NB4 (cell line): ENCODE data around the gene CLTCL1.

Experiments
- DNase-seq: peaks from one replicate; pipeline ENCODE4 v3.0.0; 2010; ENCODE audit warnings: low read depth
- H3K4me3 ChIP-seq: one replicate; pipeline ENCODE4 v1.5.1; 2011; ENCODE audit warnings: mild to moderate bottlenecking, low read depth, low read length, moderate library complexity
- MYC ChIP-seq: IDR thresholded peaks from 2 replicates; pipeline ENCODE4 v1.6.1; 2011; ENCODE audit warnings: low read depth, low read length
- POLR2A ChIP-seq: IDR thresholded peaks from 2 replicates; pipeline ENCODE4 v1.6.1; 2011; ENCODE audit warnings: mild to moderate bottlenecking; ENCODE audit not compliant: insufficient read length; ENCODE audit errors: extremely low read depth
- TF ChIP-seq, protein P1 (sequence below): IDR thresholded peaks from one replicate; pipeline ENCODE4 v1.5.1; 2012; ENCODE audit warnings: low read depth, low read length
- TF ChIP-seq, protein P2 (sequence below): IDR thresholded peaks from 2 replicates; pipeline ENCODE4 v1.6.1; 2011; ENCODE audit warnings: low read depth, low read length

Gene CLTCL1

DNA sequence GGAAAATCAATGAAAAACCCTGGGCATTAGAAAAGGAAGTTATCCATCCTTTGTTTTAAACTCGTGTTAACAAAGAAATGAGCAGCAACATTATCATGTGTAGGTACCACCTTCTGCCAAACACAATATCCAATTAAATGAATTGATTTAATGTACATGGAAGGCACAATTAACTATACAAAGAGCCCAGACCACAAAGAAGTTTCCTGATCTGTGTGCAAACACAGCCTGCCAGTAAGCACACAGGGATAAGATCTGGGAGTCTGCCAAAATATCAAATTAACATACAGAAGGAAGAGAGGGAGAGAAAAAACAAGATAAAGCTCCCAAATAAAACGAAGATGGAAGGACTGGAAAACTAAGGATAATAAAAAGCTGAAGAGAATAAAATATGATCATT lies 58.9 kb downstream of the CLTCL1 start:
- DNase-seq = no peak
- H3K4me3 ChIP-seq = no peak overlapping the region
- TF ChIP-seq, protein P1, sequence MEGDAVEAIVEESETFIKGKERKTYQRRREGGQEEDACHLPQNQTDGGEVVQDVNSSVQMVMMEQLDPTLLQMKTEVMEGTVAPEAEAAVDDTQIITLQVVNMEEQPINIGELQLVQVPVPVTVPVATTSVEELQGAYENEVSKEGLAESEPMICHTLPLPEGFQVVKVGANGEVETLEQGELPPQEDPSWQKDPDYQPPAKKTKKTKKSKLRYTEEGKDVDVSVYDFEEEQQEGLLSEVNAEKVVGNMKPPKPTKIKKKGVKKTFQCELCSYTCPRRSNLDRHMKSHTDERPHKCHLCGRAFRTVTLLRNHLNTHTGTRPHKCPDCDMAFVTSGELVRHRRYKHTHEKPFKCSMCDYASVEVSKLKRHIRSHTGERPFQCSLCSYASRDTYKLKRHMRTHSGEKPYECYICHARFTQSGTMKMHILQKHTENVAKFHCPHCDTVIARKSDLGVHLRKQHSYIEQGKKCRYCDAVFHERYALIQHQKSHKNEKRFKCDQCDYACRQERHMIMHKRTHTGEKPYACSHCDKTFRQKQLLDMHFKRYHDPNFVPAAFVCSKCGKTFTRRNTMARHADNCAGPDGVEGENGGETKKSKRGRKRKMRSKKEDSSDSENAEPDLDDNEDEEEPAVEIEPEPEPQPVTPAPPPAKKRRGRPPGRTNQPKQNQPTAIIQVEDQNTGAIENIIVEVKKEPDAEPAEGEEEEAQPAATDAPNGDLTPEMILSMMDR = no peak
- TF ChIP-seq MYC (no peak), POLR2A (no peak)
- TF ChIP-seq, protein P2, sequence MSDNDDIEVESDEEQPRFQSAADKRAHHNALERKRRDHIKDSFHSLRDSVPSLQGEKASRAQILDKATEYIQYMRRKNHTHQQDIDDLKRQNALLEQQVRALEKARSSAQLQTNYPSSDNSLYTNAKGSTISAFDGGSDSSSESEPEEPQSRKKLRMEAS = no peak

DNA sequence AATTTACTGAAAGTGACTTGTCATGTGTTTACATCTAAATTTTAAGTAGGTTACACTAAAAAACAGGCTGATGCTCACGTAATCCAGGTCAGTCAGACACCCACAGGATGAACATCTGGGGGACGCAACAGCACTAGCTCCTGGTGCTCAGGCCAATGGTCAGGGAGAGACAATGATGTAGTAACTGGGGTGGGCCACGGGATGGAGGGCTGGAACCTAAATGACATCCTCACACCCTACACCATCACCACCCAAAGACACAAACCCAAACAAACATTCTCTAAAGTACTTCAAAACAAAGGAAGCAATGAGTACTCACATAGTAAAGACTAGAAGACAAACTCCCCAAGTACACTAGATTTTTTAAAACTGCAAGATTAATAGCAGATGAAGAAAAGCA lies 59.5 kb downstream of the CLTCL1 start:
- H3K4me3 ChIP-seq = no peak overlapping the region
- TF ChIP-seq MYC = no peak
- TF ChIP-seq, protein P1 = no peak
- TF ChIP-seq, protein P2 = no peak
- DNase-seq = no peak

DNA sequence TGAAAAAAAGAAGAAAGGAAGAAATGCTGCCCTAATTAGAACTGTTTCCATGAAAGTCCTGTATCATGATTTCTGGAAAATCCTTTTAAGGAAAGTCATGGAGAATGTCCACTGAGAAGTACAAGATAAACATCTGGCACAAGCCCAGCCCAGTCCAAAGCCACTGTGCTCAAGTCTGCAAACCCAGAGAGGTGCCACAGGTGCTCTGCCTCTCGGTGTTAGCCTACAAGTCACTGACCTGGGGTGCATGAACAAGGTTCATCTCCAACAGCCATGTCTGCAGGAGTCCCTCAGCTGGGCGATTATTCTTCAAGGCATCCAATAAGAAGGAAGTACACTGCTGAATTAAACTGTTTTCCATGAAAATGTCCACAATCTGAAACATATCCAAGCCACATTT lies 61.9 kb downstream of the CLTCL1 start:
- TF ChIP-seq MYC = no peak
- DNase-seq = no peak
- no peak overlapping the region for H3K4me3 ChIP-seq

DNA sequence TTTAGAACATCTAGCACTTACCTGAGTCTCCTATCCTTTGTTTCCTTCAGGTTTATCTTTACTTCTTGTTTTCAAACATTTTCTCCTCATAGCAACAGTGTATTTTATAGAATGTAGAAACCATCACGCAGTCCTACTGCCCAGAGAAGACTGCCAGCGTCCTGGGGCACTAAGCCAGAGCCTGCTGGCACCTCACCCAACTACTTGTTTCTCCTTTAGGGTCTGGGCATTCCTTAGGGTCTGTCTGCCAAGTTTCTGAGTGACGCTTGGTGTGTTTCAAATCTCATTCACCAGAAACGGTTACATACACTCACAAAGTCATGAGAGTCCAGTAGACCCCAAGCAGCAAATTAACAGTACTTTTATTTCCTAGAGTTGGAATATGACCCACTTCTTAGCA lies 63.3 kb downstream of the CLTCL1 start:
- DNase-seq = no peak
- no peak overlapping the region for H3K4me3 ChIP-seq
- TF ChIP-seq, protein P1 = no peak
- TF ChIP-seq MYC (no peak), POLR2A (no peak)
- TF ChIP-seq, protein P2 = no peak

DNA sequence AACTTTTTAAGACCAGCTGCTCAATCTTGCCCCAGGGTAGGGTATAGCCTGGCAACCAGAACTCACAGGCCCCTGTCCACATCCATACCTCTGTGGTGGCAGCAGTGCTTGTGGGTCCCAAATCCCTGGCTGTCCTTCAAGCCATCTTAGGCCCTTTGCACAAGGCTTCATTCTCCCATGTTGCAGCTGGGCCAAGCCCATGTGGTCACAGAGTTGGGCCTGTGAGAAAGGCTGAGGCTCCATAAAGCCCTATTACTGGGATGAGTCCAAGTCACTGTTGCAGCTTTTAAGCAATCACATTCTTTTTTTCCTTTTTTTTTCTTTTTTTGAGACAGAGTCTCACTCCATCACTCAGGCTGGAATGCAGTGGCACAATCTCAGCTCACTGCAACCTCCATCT lies 65.1 kb downstream of the CLTCL1 start:
- no peak overlapping the region for H3K4me3 ChIP-seq
- TF ChIP-seq MYC = no peak
- no peak for TF ChIP-seq POLR2A
- TF ChIP-seq, protein P1 = no peak
- TF ChIP-seq, protein P2 = no peak
- no peak for DNase-seq

DNA sequence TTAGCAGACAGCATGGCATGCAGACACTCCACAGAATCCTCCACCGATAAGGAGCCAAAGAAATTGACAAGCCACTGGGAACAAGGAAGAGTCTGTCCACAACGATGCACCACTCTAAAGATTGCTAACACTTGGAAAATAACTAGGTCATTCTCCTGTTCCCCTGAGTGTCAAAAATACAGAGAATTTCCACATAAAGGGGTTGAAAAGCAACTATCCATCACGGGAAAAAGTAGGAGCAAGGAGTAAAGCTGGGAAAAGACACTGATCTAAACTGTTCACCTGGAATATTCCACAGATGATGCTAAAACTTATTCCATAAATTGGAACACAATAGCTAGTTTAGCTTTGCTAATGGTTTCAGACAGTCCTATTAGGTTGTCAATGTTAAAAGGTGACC lies 66.0 kb downstream of the CLTCL1 start:
- no peak for TF ChIP-seq MYC
- TF ChIP-seq, protein P1 = no peak
- TF ChIP-seq, protein P2 = no peak
- no peak for TF ChIP-seq POLR2A
- no peak for DNase-seq
- no peak overlapping the region for H3K4me3 ChIP-seq
